NT2/D1 (cell line): ENCODE measurements around the gene POLR3C.

Source experiments
- SUZ12 ChIP-seq: IDR thresholded peaks from 2 replicates; pipeline ENCODE4 v1.6.1; 2011; ENCODE audit not compliant: insufficient read length, insufficient read depth; ENCODE audit errors: extremely low read depth
- ZNF274 ChIP-seq: IDR thresholded peaks from 2 replicates; pipeline ENCODE4 v1.6.1; 2011; ENCODE audit warnings: mild to moderate bottlenecking, low read depth, low read length

DNA sequence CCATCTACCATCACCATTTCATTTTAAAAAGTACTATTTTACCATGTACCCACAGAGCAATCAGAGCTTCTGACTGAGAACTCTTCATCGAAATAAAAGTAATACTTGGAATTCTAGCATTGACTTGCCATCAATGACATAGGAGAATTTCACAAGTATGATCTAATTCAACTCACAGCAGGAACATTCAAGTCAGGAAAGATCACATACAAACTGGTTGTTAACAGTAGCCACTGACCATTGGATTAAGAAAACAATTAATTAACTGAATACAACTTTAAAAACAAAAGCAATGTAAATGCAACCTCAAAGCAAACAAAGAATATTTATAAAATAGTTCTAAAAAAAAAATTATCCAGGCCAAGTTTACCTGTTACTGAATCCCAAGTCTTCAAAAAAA, 18.9 kb upstream of the POLR3C start:
- TF ChIP-seq ZNF274 (no peak), SUZ12 (no peak)
